GM23338 (cell line): ENCODE results near the gene LIPA.
"Not testable (repeated sequence)": the region's sequence is repeated elsewhere in the genome, so short reads cannot be mapped to it uniquely, and the experiment has no call there.

ENCODE experiments used
- CREB1 ChIP-seq: fragments of 250-450 bp; sonication (Bioruptor Pico); IDR thresholded peaks from 2 replicates; pipeline ENCODE4 v1.5.0; 2020; ENCODE audit warnings: low read depth, mild to moderate bottlenecking, moderate library complexity
- EZH2 ChIP-seq: fragments of 200-600 bp; sonication (generic); IDR thresholded peaks from one replicate; pipeline ENCODE4 v1.8.0; 2017; ENCODE audit warnings: antibody characterized with exemption, mild to moderate bottlenecking, low read depth; ENCODE audit not compliant: unreplicated experiment
- EZH2phosphoT487 ChIP-seq: fragments of 200-600 bp; sonication (generic); IDR thresholded peaks from one replicate; pipeline ENCODE4 v1.8.1; 2018; ENCODE audit warnings: antibody characterized with exemption; ENCODE audit not compliant: unreplicated experiment
- JUNB ChIP-seq: IDR thresholded peaks from one replicate; pipeline ENCODE4 v1.6.1; 2016; ENCODE audit warnings: antibody characterized with exemption; ENCODE audit not compliant: unreplicated experiment
- NANOG ChIP-seq: IDR thresholded peaks from 2 replicates; pipeline ENCODE4 v1.6.1; 2016; ENCODE audit warnings: antibody characterized with exemption, borderline replicate concordance
- POLR2AphosphoS5 ChIP-seq: IDR thresholded peaks from 2 replicates; pipeline ENCODE4 v1.6.1; 2016; ENCODE audit warnings: antibody characterized with exemption, low read depth
- STAT1 ChIP-seq: IDR thresholded peaks from one replicate; pipeline ENCODE4 v1.6.1; 2016; ENCODE audit warnings: antibody characterized with exemption; ENCODE audit not compliant: unreplicated experiment
- ZNF114 ChIP-seq: fragments of 250-450 bp; sonication (Bioruptor Pico); IDR thresholded peaks from 2 replicates; pipeline ENCODE4 v1.5.0; 2020; ENCODE audit warnings: mild to moderate bottlenecking, moderate library complexity
- ZNF331 ChIP-seq: fragments of 250-450 bp; sonication (Bioruptor Pico); IDR thresholded peaks from 2 replicates; pipeline ENCODE4 v1.5.0; 2020; ENCODE audit warnings: low read depth, mild to moderate bottlenecking, moderate library complexity
- TF ChIP-seq, protein P1 (sequence below), 2 experiments: fragments of 200-600 bp in 1 of 2; sonication (generic) in 1 of 2; conservative IDR thresholded peaks; 2 replicates each; pipeline versions ENCODE4 v1.5.1 to v1.6.1; 2016 to 2017; ENCODE audit warnings: antibody characterized with exemption in 2 of 2, low read depth in 2 of 2, mild to moderate bottlenecking in 2 of 2, moderate library complexity in 1 of 2
- TF ChIP-seq, protein P2 (sequence below): IDR thresholded peaks from 2 replicates; pipeline ENCODE4 v1.6.1; 2016; ENCODE audit warnings: antibody characterized with exemption
- TF ChIP-seq, protein P3 (sequence below): IDR thresholded peaks from one replicate; pipeline ENCODE4 v1.6.1; 2018; ENCODE audit warnings: antibody characterized with exemption; ENCODE audit not compliant: unreplicated experiment
- TF ChIP-seq, protein P4 (sequence below): fragments of 250-450 bp; sonication (Bioruptor Pico); IDR thresholded peaks from 2 replicates; pipeline ENCODE4 v1.5.0; 2020; ENCODE audit warnings: mild to moderate bottlenecking, moderate library complexity

DNA sequence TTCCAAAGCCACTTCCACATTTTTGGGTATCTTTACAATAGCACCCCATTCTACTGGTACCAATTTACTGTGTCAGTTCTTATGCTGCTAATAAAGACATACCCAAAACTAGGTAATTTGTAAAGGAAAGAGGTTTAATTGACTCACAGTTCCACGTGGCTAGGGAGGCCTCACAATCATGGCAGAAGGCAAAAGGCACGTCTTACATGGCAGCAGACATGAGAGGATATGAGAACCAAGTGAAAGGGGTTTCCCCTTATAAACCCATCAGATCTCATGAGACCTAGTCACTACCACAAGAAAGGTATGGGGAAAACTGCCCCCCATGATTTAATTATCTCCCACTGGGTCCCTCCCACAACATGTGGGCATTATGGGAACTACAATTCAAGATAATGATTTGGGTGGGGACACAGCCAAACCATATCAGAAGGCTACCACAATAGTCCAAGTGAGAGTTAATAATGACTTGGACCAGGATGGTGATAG is 3.6 kb upstream of the LIPA start:
- TF ChIP-seq EZH2; POLR2AphosphoS5; EZH2phosphoT487; ZNF114 (CRISPR knock-in tag); ZNF331 (CRISPR knock-in tag); CREB1 (CRISPR knock-in tag); JUNB; STAT1; NANOG: not testable (repeated sequence)
- TF ChIP-seq, protein P1, sequence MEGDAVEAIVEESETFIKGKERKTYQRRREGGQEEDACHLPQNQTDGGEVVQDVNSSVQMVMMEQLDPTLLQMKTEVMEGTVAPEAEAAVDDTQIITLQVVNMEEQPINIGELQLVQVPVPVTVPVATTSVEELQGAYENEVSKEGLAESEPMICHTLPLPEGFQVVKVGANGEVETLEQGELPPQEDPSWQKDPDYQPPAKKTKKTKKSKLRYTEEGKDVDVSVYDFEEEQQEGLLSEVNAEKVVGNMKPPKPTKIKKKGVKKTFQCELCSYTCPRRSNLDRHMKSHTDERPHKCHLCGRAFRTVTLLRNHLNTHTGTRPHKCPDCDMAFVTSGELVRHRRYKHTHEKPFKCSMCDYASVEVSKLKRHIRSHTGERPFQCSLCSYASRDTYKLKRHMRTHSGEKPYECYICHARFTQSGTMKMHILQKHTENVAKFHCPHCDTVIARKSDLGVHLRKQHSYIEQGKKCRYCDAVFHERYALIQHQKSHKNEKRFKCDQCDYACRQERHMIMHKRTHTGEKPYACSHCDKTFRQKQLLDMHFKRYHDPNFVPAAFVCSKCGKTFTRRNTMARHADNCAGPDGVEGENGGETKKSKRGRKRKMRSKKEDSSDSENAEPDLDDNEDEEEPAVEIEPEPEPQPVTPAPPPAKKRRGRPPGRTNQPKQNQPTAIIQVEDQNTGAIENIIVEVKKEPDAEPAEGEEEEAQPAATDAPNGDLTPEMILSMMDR (conservative IDR thresholded peaks at IDR 0.05; ENCODE audit: low read depth in 2 of 2): not testable (repeated sequence)
- TF ChIP-seq, protein P2, sequence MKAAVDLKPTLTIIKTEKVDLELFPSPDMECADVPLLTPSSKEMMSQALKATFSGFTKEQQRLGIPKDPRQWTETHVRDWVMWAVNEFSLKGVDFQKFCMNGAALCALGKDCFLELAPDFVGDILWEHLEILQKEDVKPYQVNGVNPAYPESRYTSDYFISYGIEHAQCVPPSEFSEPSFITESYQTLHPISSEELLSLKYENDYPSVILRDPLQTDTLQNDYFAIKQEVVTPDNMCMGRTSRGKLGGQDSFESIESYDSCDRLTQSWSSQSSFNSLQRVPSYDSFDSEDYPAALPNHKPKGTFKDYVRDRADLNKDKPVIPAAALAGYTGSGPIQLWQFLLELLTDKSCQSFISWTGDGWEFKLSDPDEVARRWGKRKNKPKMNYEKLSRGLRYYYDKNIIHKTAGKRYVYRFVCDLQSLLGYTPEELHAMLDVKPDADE: not testable (repeated sequence)
- TF ChIP-seq, protein P3, sequence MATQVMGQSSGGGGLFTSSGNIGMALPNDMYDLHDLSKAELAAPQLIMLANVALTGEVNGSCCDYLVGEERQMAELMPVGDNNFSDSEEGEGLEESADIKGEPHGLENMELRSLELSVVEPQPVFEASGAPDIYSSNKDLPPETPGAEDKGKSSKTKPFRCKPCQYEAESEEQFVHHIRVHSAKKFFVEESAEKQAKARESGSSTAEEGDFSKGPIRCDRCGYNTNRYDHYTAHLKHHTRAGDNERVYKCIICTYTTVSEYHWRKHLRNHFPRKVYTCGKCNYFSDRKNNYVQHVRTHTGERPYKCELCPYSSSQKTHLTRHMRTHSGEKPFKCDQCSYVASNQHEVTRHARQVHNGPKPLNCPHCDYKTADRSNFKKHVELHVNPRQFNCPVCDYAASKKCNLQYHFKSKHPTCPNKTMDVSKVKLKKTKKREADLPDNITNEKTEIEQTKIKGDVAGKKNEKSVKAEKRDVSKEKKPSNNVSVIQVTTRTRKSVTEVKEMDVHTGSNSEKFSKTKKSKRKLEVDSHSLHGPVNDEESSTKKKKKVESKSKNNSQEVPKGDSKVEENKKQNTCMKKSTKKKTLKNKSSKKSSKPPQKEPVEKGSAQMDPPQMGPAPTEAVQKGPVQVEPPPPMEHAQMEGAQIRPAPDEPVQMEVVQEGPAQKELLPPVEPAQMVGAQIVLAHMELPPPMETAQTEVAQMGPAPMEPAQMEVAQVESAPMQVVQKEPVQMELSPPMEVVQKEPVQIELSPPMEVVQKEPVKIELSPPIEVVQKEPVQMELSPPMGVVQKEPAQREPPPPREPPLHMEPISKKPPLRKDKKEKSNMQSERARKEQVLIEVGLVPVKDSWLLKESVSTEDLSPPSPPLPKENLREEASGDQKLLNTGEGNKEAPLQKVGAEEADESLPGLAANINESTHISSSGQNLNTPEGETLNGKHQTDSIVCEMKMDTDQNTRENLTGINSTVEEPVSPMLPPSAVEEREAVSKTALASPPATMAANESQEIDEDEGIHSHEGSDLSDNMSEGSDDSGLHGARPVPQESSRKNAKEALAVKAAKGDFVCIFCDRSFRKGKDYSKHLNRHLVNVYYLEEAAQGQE: not testable (repeated sequence)
- TF ChIP-seq, protein P4, sequence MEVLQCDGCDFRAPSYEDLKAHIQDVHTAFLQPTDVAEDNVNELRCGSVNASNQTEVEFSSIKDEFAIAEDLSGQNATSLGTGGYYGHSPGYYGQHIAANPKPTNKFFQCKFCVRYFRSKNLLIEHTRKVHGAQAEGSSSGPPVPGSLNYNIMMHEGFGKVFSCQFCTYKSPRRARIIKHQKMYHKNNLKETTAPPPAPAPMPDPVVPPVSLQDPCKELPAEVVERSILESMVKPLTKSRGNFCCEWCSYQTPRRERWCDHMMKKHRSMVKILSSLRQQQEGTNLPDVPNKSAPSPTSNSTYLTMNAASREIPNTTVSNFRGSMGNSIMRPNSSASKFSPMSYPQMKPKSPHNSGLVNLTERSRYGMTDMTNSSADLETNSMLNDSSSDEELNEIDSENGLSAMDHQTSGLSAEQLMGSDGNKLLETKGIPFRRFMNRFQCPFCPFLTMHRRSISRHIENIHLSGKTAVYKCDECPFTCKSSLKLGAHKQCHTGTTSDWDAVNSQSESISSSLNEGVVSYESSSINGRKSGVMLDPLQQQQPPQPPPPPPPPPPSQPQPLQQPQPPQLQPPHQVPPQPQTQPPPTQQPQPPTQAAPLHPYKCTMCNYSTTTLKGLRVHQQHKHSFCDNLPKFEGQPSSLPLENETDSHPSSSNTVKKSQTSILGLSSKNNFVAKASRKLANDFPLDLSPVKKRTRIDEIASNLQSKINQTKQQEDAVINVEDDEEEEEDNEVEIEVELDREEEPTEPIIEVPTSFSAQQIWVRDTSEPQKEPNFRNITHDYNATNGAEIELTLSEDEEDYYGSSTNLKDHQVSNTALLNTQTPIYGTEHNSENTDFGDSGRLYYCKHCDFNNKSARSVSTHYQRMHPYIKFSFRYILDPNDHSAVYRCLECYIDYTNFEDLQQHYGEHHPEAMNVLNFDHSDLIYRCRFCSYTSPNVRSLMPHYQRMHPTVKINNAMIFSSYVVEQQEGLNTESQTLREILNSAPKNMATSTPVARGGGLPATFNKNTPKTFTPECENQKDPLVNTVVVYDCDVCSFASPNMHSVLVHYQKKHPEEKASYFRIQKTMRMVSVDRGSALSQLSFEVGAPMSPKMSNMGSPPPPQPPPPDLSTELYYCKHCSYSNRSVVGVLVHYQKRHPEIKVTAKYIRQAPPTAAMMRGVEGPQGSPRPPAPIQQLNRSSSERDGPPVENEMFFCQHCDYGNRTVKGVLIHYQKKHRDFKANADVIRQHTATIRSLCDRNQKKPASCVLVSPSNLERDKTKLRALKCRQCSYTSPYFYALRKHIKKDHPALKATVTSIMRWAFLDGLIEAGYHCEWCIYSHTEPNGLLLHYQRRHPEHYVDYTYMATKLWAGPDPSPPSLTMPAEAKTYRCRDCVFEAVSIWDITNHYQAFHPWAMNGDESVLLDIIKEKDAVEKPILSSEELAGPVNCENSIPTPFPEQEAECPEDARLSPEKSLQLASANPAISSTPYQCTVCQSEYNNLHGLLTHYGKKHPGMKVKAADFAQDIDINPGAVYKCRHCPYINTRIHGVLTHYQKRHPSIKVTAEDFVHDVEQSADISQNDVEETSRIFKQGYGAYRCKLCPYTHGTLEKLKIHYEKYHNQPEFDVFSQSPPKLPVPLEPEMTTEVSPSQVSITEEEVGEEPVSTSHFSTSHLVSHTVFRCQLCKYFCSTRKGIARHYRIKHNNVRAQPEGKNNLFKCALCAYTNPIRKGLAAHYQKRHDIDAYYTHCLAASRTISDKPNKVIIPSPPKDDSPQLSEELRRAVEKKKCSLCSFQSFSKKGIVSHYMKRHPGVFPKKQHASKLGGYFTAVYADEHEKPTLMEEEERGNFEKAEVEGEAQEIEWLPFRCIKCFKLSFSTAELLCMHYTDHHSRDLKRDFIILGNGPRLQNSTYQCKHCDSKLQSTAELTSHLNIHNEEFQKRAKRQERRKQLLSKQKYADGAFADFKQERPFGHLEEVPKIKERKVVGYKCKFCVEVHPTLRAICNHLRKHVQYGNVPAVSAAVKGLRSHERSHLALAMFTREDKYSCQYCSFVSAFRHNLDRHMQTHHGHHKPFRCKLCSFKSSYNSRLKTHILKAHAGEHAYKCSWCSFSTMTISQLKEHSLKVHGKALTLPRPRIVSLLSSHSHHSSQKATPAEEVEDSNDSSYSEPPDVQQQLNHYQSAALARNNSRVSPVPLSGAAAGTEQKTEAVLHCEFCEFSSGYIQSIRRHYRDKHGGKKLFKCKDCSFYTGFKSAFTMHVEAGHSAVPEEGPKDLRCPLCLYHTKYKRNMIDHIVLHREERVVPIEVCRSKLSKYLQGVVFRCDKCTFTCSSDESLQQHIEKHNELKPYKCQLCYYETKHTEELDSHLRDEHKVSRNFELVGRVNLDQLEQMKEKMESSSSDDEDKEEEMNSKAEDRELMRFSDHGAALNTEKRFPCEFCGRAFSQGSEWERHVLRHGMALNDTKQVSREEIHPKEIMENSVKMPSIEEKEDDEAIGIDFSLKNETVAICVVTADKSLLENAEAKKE (CRISPR knock-in tag): not testable (repeated sequence)
